ENCODE data around the gene SLC16A11.
"Not testable (repeated sequence)": the region's sequence is repeated elsewhere in the genome, so short reads cannot be mapped to it uniquely, and the experiment has no call there.

Gene SLC16A11

GRCh38 chr17:7043497-7044198, at the start of gene SLC16A11:
TSS of gene SLC16A11 (minus strand) at chr17:7044092. CDS start at chr17:7043513, 579 bp downstream.
- TF ChIP-seq CTCF (IDR thresholded peaks at IDR 0.05; ENCODE audit: insufficient read depth, low read depth, low read length, missing control alignments): no peak
- H3K4me3 ChIP-seq (ENCODE audit: low read depth, low read length): no peak within 1 kb of the TSS

DNA sequence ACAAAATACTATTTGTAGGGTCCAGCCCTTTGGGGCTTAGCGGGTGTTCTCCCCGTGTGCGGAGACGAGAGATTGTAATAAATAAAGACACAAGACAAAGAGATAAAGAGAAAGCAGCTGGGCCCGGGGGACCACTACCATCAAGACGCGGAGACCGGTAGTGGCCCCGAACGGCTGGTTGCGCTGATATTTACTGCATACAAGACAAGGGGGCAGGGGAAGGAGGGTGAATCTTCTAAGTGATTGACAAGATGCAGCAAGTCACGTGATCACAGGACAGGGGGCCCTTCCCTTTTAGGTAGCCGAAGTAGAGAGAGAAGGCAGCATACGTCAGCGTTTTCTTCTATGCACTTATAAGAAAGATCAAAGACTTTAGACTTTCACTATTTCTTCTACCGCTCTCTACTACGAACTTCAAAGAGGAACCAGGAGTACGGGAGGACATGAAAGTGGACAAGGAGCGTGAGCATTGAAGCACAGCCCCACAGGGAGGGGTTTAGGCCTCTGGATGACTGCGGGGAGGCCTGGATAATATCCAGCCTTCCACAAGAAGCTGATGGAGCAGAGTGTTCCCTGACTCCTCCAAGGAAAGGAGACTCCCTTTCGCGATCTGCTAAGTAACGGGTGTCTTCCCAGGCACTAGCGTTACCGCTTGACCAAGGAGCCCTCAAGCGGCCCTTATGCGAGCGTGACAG, 47.6 kb upstream of the SLC16A11 start:
- H3K4me3 ChIP-seq (ENCODE audit: low read depth, low read length): not testable (repeated sequence)
- DNase-seq (ENCODE audit: low read depth): peak; percentile 18

More at GRCh38 chr17:7043497-7044198, at the start of gene SLC16A11:
- no peak for DNase-seq (ENCODE audit: low read depth)

GRCh38 chr17:7089570-7089969, 45.7 kb upstream of the SLC16A11 start:
- not testable (repeated sequence) for DNase-seq (ENCODE audit: low read depth); H3K4me3 ChIP-seq (ENCODE audit: low read depth, low read length)

DNA sequence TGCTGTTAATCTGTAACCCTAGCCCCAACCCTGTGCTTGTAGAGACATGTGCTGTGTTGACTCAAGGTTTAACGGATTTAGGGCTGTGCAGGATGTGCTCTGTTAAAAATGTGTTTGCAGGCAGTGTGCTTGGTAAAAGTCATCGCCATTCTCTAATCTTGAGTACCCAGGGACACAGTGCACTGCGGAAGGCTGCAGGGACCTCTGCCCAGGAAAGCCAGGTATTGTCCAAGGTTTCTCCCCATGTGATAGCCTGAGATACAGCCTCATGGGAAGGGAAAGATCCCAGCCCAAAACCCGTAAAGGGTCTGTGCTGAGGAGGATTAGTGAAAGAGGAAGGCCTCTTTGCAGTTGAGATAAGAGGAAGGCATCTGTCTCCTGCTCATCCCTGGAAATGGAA, 44.5 kb upstream of the SLC16A11 start:
- not testable (repeated sequence) for H3K4me3 ChIP-seq (ENCODE audit: low read depth, low read length); DNase-seq (ENCODE audit: low read depth)

- TF ChIP-seq CTCF (IDR thresholded peaks at IDR 0.05; ENCODE audit: insufficient read depth, low read depth, low read length, missing control alignments): no peak
- no peak overlapping the region for H3K4me3 ChIP-seq (ENCODE audit: low read depth, low read length)
- DNase-seq (ENCODE audit: low read depth): no peak
Measured at GRCh38 chr17:7084088-7084487, 40.2 kb upstream of the SLC16A11 start.

GRCh38 chr17:7083592-7083991, 39.7 kb upstream of the SLC16A11 start:
- TF ChIP-seq CTCF (IDR thresholded peaks at IDR 0.05; ENCODE audit: insufficient read depth, low read depth, low read length, missing control alignments): no peak
- no peak for DNase-seq (ENCODE audit: low read depth)
- H3K4me3 ChIP-seq (ENCODE audit: low read depth, low read length): no peak overlapping the region

DNA sequence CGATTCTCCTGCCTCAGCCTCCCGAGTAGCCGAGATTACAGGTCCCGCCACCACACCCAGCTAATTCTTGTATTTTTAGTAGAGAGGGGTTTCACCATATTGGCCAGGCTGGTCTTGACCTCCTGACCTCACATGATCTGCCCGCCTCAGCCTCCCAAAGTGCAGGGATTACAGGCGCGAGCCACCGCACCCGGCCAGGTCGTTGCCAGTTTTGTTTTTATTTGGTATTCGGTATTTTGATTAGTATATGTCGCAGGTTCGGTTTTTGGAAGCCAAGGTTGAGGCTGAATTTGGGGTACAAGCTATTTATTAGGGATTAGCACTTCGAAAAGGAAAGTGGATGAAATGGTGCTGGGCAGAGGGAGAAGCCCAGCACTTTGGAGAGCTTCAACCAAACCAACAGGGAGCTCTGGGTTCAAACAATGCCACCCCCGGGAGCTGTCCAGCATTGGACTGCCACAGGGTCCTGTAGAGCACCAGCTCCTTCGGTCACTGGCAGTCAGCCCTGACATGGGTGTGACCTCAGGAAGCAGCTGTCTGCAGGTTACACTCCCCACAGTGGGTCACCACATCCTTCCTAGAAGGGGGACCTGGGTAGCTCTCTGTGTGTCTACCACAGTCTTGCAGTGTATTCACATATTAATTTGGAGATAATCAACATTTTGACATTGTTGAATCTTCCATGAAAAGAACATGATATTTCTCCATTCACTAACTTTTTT, 37.6 kb upstream of the SLC16A11 start:
- DNase-seq (ENCODE audit: low read depth): peak; percentile 44
- no peak for TF ChIP-seq CTCF (IDR thresholded peaks at IDR 0.05; ENCODE audit: insufficient read depth, low read depth, low read length, missing control alignments)
- no peak overlapping the region for H3K4me3 ChIP-seq (ENCODE audit: low read depth, low read length)

- no peak for DNase-seq (ENCODE audit: low read depth)
Measured at GRCh38 chr17:7080456-7081041, 36.7 kb upstream of the SLC16A11 start.

More at GRCh38 chr17:7080456-7081041, 36.7 kb upstream of the SLC16A11 start:
- no peak for TF ChIP-seq CTCF (IDR thresholded peaks at IDR 0.05; ENCODE audit: insufficient read depth, low read depth, low read length, missing control alignments)
- H3K4me3 ChIP-seq (ENCODE audit: low read depth, low read length): no peak overlapping the region
